Osteoblast (primary cell): ENCODE results near the gene H2BK1. TPM values are rescaled to one million over a fixed set of nuclear protein-coding genes. Genes with fewer than 3 reads are reported as not detected.

Source experiments
- DNase-seq: peaks from one replicate; pipeline ENCODE4 v3.0.0; 2011; ENCODE audit warnings: low spot score, mixed read lengths; ENCODE audit not compliant: insufficient read length; ENCODE audit errors: missing footprints
- H2AFZ ChIP-seq: 2 replicates; pipeline ENCODE4 v1.6.0; 2011; ENCODE audit warnings: mild to moderate bottlenecking, low read length
- H3K27ac ChIP-seq: 2 replicates; pipeline ENCODE4 v1.5.1; 2011; ENCODE audit warnings: mild to moderate bottlenecking, low read depth, low read length, moderate library complexity
- H3K27me3 ChIP-seq: 2 replicates; pipeline ENCODE4 v1.6.0; 2012; ENCODE audit warnings: mild to moderate bottlenecking, control low read depth, inconsistent platforms, low read length, moderate library complexity; ENCODE audit not compliant: insufficient read depth
- H3K36me3 ChIP-seq: 2 replicates; pipeline ENCODE4 v1.5.1; 2011; ENCODE audit warnings: mild to moderate bottlenecking, low read length, control low read depth, moderate library complexity; ENCODE audit not compliant: insufficient read depth
- H3K4me1 ChIP-seq: 2 replicates; pipeline ENCODE4 v1.5.1; 2011; ENCODE audit warnings: mild to moderate bottlenecking, low read length, control low read depth, moderate library complexity; ENCODE audit not compliant: insufficient read depth
- H3K4me2 ChIP-seq: 2 replicates; pipeline ENCODE4 v1.6.0; 2011; ENCODE audit warnings: mild to moderate bottlenecking, low read length; ENCODE audit not compliant: insufficient read depth
- H3K4me3 ChIP-seq: fragments of 200-600 bp; sonication (generic); 3 replicates; pipeline ENCODE4 v1.5.1; 2012; ENCODE audit warnings: mild to moderate bottlenecking, low read length, inconsistent platforms; ENCODE audit not compliant: insufficient read depth
- H3K79me2 ChIP-seq: 2 replicates; pipeline ENCODE4 v1.6.0; 2012; ENCODE audit warnings: mild to moderate bottlenecking, low read length, control low read depth, inconsistent platforms; ENCODE audit not compliant: insufficient read depth
- H3K9me3 ChIP-seq: 2 replicates; pipeline ENCODE4 v1.5.1; 2011; ENCODE audit warnings: low read depth, low read length, control low read depth
- H4K20me1 ChIP-seq: 2 replicates; pipeline ENCODE4 v1.6.0; 2012; ENCODE audit warnings: mild to moderate bottlenecking, low read length, control low read depth; ENCODE audit not compliant: insufficient read depth
- total RNA-seq: library from RNA; depleted of rRNA; stranded (reverse); fragments of >200 nt; gene quantifications from 2 replicates; pipeline ENCODE4 v1.2.3, GENCODE V29; 2012
- TF ChIP-seq, protein P1 (sequence below): IDR thresholded peaks from 2 replicates; pipeline ENCODE4 v1.5.1; 2011; ENCODE audit warnings: mild to moderate bottlenecking, low read depth, low read length, moderate library complexity; ENCODE audit errors: extremely low read depth

Gene H2BK1
- total RNA-seq, 1 donor: not detected

DNA sequence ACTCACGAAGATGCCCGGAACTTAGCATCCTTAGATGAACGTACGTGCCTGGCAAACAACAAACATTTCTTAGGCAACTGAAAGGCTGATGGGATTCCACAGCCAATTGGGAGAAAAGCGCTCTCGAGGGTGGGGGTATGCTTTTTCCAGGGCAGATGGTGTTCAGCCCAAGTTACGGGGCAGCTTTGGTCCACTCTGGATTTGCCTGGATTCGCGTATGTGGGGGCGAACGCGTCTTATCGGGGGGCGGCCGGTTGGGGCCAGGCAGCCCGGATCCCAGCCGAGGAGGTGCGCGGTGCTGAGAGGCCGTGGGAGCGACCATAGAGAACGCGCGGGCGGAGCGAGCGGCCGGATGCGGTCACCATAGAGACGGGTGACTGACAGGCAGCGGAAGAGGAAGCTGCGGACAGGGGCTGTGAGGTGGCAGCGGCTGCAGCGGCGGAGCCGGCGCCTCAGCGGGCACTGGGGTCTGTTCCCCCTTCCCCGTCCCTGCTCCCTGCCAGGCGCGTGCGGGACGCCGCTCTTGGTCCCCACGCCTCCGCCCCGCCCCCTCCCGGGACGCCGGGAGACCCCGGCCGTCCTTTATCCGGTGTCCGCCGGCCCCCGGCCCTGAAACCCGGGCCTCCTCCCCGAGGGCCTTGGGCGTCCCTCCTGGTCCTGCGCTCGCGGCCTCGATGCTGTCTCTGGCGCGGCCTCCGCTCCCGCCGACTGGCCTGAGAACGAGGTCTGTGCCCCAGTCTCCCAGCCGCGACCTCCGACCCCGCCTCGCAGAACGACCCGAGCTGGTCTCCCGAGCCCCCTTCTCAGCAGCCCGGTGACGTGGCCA lies 22.0 kb upstream of the H2BK1 start, which contains the start of gene CHPF2:
Gene CHPF2, plus strand, starts transcription at position 393 of the 826 bp plus-strand sequence. CDS start 1,529 bp downstream, outside the sequence.
- peak; percentile 99 for DNase-seq
- peak within 1 kb of the TSS; percentile 99 for H3K4me3 ChIP-seq
- H3K4me1 ChIP-seq: peaks cover 31% of the 10 kb centered on the region
- H3K9me3 ChIP-seq: no peaks in the 10 kb centered on the region
- H3K36me3 ChIP-seq: peaks cover 36% of the 10 kb centered on the region
- peaks cover 55% of the 10 kb centered on the region for H3K79me2 ChIP-seq
- H3K27ac ChIP-seq: peak within 1 kb of the TSS; percentile 97
- H4K20me1 ChIP-seq: peaks cover 43% of the 10 kb centered on the region
- peak within 1 kb of the TSS; percentile 95 for H2AFZ ChIP-seq
- H3K27me3 ChIP-seq: no peaks in the 10 kb centered on the region
- TF ChIP-seq, protein P1, sequence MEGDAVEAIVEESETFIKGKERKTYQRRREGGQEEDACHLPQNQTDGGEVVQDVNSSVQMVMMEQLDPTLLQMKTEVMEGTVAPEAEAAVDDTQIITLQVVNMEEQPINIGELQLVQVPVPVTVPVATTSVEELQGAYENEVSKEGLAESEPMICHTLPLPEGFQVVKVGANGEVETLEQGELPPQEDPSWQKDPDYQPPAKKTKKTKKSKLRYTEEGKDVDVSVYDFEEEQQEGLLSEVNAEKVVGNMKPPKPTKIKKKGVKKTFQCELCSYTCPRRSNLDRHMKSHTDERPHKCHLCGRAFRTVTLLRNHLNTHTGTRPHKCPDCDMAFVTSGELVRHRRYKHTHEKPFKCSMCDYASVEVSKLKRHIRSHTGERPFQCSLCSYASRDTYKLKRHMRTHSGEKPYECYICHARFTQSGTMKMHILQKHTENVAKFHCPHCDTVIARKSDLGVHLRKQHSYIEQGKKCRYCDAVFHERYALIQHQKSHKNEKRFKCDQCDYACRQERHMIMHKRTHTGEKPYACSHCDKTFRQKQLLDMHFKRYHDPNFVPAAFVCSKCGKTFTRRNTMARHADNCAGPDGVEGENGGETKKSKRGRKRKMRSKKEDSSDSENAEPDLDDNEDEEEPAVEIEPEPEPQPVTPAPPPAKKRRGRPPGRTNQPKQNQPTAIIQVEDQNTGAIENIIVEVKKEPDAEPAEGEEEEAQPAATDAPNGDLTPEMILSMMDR: no peak
- peak within 1 kb of the TSS; percentile 90 for H3K4me2 ChIP-seq

DNA sequence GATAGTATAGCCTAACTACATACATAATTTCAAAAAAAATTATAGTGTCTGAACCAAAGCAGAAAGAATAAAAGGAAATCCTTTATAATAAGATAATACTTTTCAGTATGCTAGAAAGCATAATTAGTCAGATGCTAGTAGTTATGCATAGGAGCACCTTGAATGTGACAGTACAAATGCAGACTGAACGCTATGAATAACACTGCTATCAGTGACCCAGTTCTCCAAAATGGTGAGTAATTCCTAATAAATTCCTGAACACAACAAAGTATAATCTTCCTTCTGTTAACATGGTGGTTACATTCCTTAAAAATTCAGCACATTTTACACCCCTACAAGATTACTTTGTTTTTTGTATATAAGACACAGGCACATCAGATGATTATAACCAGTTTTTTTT lies 20.8 kb upstream of the H2BK1 start:
- no peaks in the 10 kb centered on the region for H3K9me3 ChIP-seq
- peaks cover 52% of the 10 kb centered on the region for H3K79me2 ChIP-seq
- H4K20me1 ChIP-seq: peaks cover 31% of the 10 kb centered on the region
- no peak for DNase-seq
- no peak overlapping the region for H3K4me2 ChIP-seq
- TF ChIP-seq, protein P1: no peak
- no peaks in the 10 kb centered on the region for H3K27me3 ChIP-seq
- H2AFZ ChIP-seq: no peak overlapping the region
- no peak overlapping the region for H3K4me3 ChIP-seq
- H3K27ac ChIP-seq: no peak overlapping the region
- peaks cover 24% of the 10 kb centered on the region for H3K36me3 ChIP-seq
- H3K4me1 ChIP-seq: peaks cover 33% of the 10 kb centered on the region

DNA sequence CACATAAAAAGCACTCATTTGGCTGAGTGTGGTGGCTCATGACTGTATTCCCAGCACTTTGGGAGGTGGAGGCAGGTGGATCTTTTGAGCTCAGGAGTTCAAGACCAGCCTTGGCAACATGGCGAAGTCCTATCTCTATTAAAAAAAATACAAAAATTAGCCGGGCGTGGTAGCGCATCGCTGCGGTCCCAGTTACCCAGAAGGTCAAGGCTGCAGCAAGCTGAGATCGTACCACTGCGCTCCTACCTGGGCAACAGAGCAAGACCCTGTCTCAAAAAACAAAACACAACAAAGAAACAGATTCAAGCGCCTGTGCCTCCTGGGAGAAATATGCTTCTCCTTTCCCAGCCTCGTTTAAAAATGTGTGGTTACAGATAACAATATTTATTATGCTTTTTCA lies 19.0 kb upstream of the H2BK1 start:
- DNase-seq: peak; percentile 76
- H3K27ac ChIP-seq: no peak overlapping the region
- H3K27me3 ChIP-seq: no peaks in the 10 kb centered on the region
- peaks cover 23% of the 10 kb centered on the region for H4K20me1 ChIP-seq
- no peak overlapping the region for H2AFZ ChIP-seq
- peaks cover 14% of the 10 kb centered on the region for H3K36me3 ChIP-seq
- H3K4me1 ChIP-seq: peaks cover 42% of the 10 kb centered on the region
- H3K4me2 ChIP-seq: no peak overlapping the region
- TF ChIP-seq, protein P1: no peak
- H3K79me2 ChIP-seq: peaks cover 51% of the 10 kb centered on the region
- no peak overlapping the region for H3K4me3 ChIP-seq
- H3K9me3 ChIP-seq: no peaks in the 10 kb centered on the region
